Measurements from ENCODE around the gene OR56B1. TPM values are rescaled to one million over a fixed set of nuclear protein-coding genes. Genes with fewer than 3 reads are reported as not detected.

OR56B1 gene
- total RNA-seq, 1 donor from 2014 or later = not detected

- no peak within 1 kb of the TSS for H3K9ac ChIP-seq (ENCODE audit: low read depth in 1 of 3, low read length in 3 of 3)
- no peaks in the 10 kb centered on the region for H3K9me3 ChIP-seq (ENCODE audit: control insufficient read depth in 3 of 3, low read length in 3 of 3)
- H3K36me3 ChIP-seq (ENCODE audit: control insufficient read depth in 3 of 3, insufficient read depth in 3 of 3, low read length in 3 of 3) = no peaks in the 10 kb centered on the region
- H3K4me1 ChIP-seq (ENCODE audit: control insufficient read depth in 3 of 3, insufficient read depth in 3 of 3, low read length in 3 of 3) = no peaks in the 10 kb centered on the region
- H3K4me3 ChIP-seq (ENCODE audit: low read length in 3 of 3) = no peak within 1 kb of the TSS
- no peaks in the 10 kb centered on the region for H3K27me3 ChIP-seq (ENCODE audit: control insufficient read depth in 3 of 3, insufficient read depth in 3 of 3, low read length in 3 of 3)
- H3K27ac ChIP-seq (ENCODE audit: low read depth, low read length) = no peak within 1 kb of the TSS
These were observed 47.0 kb downstream of the OR56B1 start, which contains the start of gene OR52N5 for GRCh38 chr11:5783255-5783654. OR52N5 (minus strand) TSS chr11:5783355; CDS start chr11:5778634, 4,721 bp downstream.

Other genes with a start within 250 kb of the OR56B1 start
- gene OR52D1, start 247.8 kb upstream of the OR56B1 start, total RNA-seq = not detected
- 0.52 TPM for gene UBQLN3, start 226.5 kb upstream of the OR56B1 start, total RNA-seq
- gene UBQLNL, start 219.7 kb upstream of the OR56B1 start, total RNA-seq = under 0.01 TPM
- gene OR52H1, start 187.9 kb upstream of the OR56B1 start, total RNA-seq = 0.52 TPM
- not detected for gene OR52B6, start 155.6 kb upstream of the OR56B1 start, total RNA-seq
- 1.6 TPM for gene TRIM6, start 139.8 kb upstream of the OR56B1 start, total RNA-seq
- gene TRIM34, start 111.4 kb upstream of the OR56B1 start, total RNA-seq = 6.8 TPM
- gene TRIM5, start 51.4 kb upstream of the OR56B1 start, total RNA-seq = 12.5 TPM
- gene TRIM22, start 46.7 kb upstream of the OR56B1 start, total RNA-seq = 13.0 TPM
- not detected for gene OR52N4, start 17.8 kb downstream of the OR56B1 start, total RNA-seq
- not detected for gene OR52N5, start 46.9 kb downstream of the OR56B1 start, total RNA-seq
- not detected for gene OR52N1, start 54.8 kb downstream of the OR56B1 start, total RNA-seq
- not detected for gene OR52N2, start 72.5 kb downstream of the OR56B1 start, total RNA-seq
- not detected for gene OR52E6, start 105.4 kb downstream of the OR56B1 start, total RNA-seq
- not detected for gene OR52E8, start 121.2 kb downstream of the OR56B1 start, total RNA-seq
- not detected for gene OR52E4, start 144.2 kb downstream of the OR56B1 start, total RNA-seq
- gene OR52E5, start 156.8 kb downstream of the OR56B1 start, total RNA-seq = not detected
- not detected for gene OR56A3, start 205.8 kb downstream of the OR56B1 start, total RNA-seq
- not detected for gene OR56A5, start 232.0 kb downstream of the OR56B1 start, total RNA-seq